Measurements from ENCODE around the gene FUT6. TPM values are rescaled to one million over a fixed set of nuclear protein-coding genes. Genes with fewer than 3 reads are reported as not detected.
A peak's percentile ranks its signal among the peaks of the same experiment; 100 is the strongest.

FUT6 gene
- polyA plus RNA-seq, 3 donors = not detected

DNA sequence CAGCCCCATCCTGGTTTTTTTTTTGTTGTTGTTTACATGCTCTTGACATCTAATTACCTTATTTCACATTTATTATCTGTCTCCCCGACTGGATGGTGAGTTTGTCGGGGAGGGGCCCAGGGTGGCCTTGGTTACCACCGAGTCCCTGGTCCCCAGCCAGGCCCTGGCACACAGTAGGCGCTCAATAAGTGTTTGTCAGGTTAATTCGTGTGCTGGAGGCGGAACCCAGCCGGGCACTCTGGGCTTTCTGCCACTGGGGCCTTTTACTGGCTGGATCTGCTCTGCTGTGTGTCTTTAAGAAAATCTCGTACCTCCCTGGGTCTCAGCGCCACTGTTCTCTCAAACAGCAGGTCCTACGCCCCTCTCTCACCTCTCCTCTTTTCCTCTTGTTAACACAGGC is 30.0 kb downstream of the FUT6 start:
- Histone ChIP-seq H3K4me3 (replicated peaks in 1 of 3; ENCODE audit: low read depth in 2 of 3, low read length in 3 of 3) (no peak overlapping the region), H3K4me1 (ENCODE audit: control insufficient read depth in 1 of 2, insufficient read depth in 2 of 2, low read length in 2 of 2) (peaks cover 2% of the 10 kb centered on the region in 2 donors), H3K27ac (ENCODE audit: low read depth in 1 of 2, low read length in 2 of 2) (no peak overlapping the region), H3K79me2 (ENCODE audit: insufficient read depth, low read length) (no peaks in the 10 kb centered on the region), H3K36me3 (replicated peaks in 1 of 2; ENCODE audit: control insufficient read depth in 1 of 2, insufficient read depth in 2 of 2, low read length in 2 of 2) (no peaks in the 10 kb centered on the region), H3K4me2 (replicated peaks; ENCODE audit: extremely low read depth, low read length, poor library complexity, severe bottlenecking) (no peak overlapping the region), H3K27me3 (ENCODE audit: control insufficient read depth in 2 of 2, insufficient read depth in 2 of 2, low read length in 2 of 2) (peaks cover 6 to 22% of the 10 kb centered on the region in 2 donors), H3K9ac (ENCODE audit: insufficient read depth, low read length, poor library complexity, severe bottlenecking) (no peak overlapping the region), H2AFZ (ENCODE audit: insufficient read depth, low read depth, low read length, poor library complexity, severe bottlenecking) (no peak overlapping the region), H4K20me1 (ENCODE audit: insufficient read depth, low read length) (no peaks in the 10 kb centered on the region), H3K9me3 (replicated peaks in 1 of 2; ENCODE audit: control insufficient read depth in 1 of 2, insufficient read depth in 1 of 2, low read length in 2 of 2) (peaks cover 5 to 17% of the 10 kb centered on the region in 2 donors)
- intact Hi-C loops (cut with micrococcal nuclease) = loop anchor here in 1 of 2 donors (5.0 to 10.0 kb wide), 2 partner anchors 83 to 215 kb away; no protein-coding TSS in a partner anchor
- Mint-ChIP-seq H3K4me1 (peaks cover 9% of the 10 kb centered on the region), H3K27me3 (ENCODE audit: low read depth in 3 of 3) (peaks cover 23 to 33% (median 31%) of the 10 kb centered on the region in 3 donors), H3K9me3 (peaks cover 0 to 15% (median 10%) of the 10 kb centered on the region in 7 donors), H3K4me3 (no peak overlapping the region), H3K27ac (no peak overlapping the region), H3K36me3 (peaks cover 0 to 2% of the 10 kb centered on the region in 2 donors)
- TF ChIP-seq, protein P1, sequence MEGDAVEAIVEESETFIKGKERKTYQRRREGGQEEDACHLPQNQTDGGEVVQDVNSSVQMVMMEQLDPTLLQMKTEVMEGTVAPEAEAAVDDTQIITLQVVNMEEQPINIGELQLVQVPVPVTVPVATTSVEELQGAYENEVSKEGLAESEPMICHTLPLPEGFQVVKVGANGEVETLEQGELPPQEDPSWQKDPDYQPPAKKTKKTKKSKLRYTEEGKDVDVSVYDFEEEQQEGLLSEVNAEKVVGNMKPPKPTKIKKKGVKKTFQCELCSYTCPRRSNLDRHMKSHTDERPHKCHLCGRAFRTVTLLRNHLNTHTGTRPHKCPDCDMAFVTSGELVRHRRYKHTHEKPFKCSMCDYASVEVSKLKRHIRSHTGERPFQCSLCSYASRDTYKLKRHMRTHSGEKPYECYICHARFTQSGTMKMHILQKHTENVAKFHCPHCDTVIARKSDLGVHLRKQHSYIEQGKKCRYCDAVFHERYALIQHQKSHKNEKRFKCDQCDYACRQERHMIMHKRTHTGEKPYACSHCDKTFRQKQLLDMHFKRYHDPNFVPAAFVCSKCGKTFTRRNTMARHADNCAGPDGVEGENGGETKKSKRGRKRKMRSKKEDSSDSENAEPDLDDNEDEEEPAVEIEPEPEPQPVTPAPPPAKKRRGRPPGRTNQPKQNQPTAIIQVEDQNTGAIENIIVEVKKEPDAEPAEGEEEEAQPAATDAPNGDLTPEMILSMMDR (IDR thresholded peaks at IDR 0.05) = no peak
- 88% methylated on average over 9 of the region's 10 CpGs for WGBS (ENCODE audit: insufficient coverage)
- DNase-seq = no peak

DNA sequence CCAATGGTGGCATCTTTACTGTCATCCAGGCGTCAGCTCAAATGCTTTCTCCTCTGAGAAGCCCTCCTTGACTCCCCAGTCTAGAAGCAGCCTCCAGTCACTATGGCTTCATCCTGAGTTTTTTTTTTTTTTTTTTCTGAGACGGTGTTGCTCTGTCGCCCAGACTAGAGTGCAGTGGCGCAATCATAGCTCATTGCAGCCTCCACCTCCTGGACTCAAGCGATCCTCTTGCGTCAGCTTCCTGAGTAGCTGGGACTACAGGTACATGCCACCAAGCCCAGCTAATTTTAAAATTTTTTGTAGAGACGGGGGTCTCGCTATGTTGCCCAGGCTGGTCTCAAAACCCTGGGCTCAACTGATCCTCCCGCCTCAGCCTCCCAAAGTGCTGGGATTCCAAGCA is 30.4 kb downstream of the FUT6 start:
- Histone ChIP-seq H3K79me2 (ENCODE audit: insufficient read depth, low read length) (no peaks in the 10 kb centered on the region), H3K4me2 (replicated peaks; ENCODE audit: extremely low read depth, low read length, poor library complexity, severe bottlenecking) (no peak overlapping the region), H3K9ac (ENCODE audit: insufficient read depth, low read length, poor library complexity, severe bottlenecking) (no peak overlapping the region), H3K4me1 (ENCODE audit: control insufficient read depth in 1 of 2, insufficient read depth in 2 of 2, low read length in 2 of 2) (peaks cover 6 to 7% of the 10 kb centered on the region in 2 donors), H2AFZ (ENCODE audit: insufficient read depth, low read depth, low read length, poor library complexity, severe bottlenecking) (no peak overlapping the region), H3K4me3 (replicated peaks in 1 of 3; ENCODE audit: low read depth in 2 of 3, low read length in 3 of 3) (no peak overlapping the region), H3K36me3 (replicated peaks in 1 of 2; ENCODE audit: control insufficient read depth in 1 of 2, insufficient read depth in 2 of 2, low read length in 2 of 2) (no peaks in the 10 kb centered on the region), H3K27ac (ENCODE audit: low read depth in 1 of 2, low read length in 2 of 2) (no peak overlapping the region), H3K9me3 (replicated peaks in 1 of 2; ENCODE audit: control insufficient read depth in 1 of 2, insufficient read depth in 1 of 2, low read length in 2 of 2) (peaks cover 9 to 17% of the 10 kb centered on the region in 2 donors), H3K27me3 (ENCODE audit: control insufficient read depth in 2 of 2, insufficient read depth in 2 of 2, low read length in 2 of 2) (peaks cover 10 to 26% of the 10 kb centered on the region in 2 donors), H4K20me1 (ENCODE audit: insufficient read depth, low read length) (no peaks in the 10 kb centered on the region)
- intact Hi-C loops (cut with micrococcal nuclease) = loop anchor here in 1 of 2 donors (5.0 to 10.0 kb wide), 2 partner anchors 83 to 216 kb away; no protein-coding TSS in a partner anchor
- Mint-ChIP-seq H3K9me3 (peaks cover 0 to 19% (median 12%) of the 10 kb centered on the region in 7 donors), H3K4me3 (no peak overlapping the region), H3K36me3 (peaks cover 0 to 6% of the 10 kb centered on the region in 2 donors), H3K27me3 (ENCODE audit: low read depth in 3 of 3) (peaks cover 27 to 35% (median 35%) of the 10 kb centered on the region in 3 donors), H3K27ac (peak overlapping the region in 1 of 7 donors; percentile 46), H3K4me1 (peaks cover 13% of the 10 kb centered on the region)
- no peak for DNase-seq
- TF ChIP-seq, protein P1 (IDR thresholded peaks at IDR 0.05) = no peak
- 55% methylated on average over 7 of the region's 9 CpGs for WGBS (ENCODE audit: insufficient coverage)

Measured in CD14-positive monocyte (primary cell).